ENCODE measurements around the gene FAM171A2.
"Not testable (repeated sequence)": the region's sequence is repeated elsewhere in the genome, so short reads cannot be mapped to it uniquely, and the experiment has no call there.

FAM171A2 gene

GRCh38 chr17:44363613-44364159 is at the start of gene FAM171A2:
FAM171A2 (minus strand) TSS chr17:44363853; CDS start chr17:44363714, 139 bp downstream.
- H3K4me3 ChIP-seq (ENCODE audit: low read length), result peak within 1 kb of the TSS; percentile 79
- peaks cover 7% of the 10 kb centered on the region for H3K36me3 ChIP-seq (ENCODE audit: insufficient read depth, low read length)
- peaks cover 7% of the 10 kb centered on the region for H3K27me3 ChIP-seq (ENCODE audit: insufficient read depth, low read length)
- peak within 1 kb of the TSS; percentile 79 for H2AFZ ChIP-seq (ENCODE audit: low read depth, low read length)
- H3K9me3 ChIP-seq (ENCODE audit: low read length), result no peaks in the 10 kb centered on the region
- peaks cover 32% of the 10 kb centered on the region for H3K4me1 ChIP-seq (ENCODE audit: insufficient read depth, low read length)

- Histone ChIP-seq H3K4me1 (ENCODE audit: insufficient read depth, low read length) (no peaks in the 10 kb centered on the region), H3K27me3 (ENCODE audit: insufficient read depth, low read length) (no peaks in the 10 kb centered on the region), H3K9me3 (ENCODE audit: low read length) (no peaks in the 10 kb centered on the region), H2AFZ (ENCODE audit: low read depth, low read length) (no peak overlapping the region), H3K4me3 (ENCODE audit: low read length) (no peak overlapping the region), H3K36me3 (ENCODE audit: insufficient read depth, low read length) (peaks cover 20% of the 10 kb centered on the region)
These were observed 45.8 kb upstream of the FAM171A2 start for GRCh38 chr17:44409309-44410028.

- no peaks in the 10 kb centered on the region for H3K4me1 ChIP-seq (ENCODE audit: insufficient read depth, low read length)
- no peaks in the 10 kb centered on the region for H3K9me3 ChIP-seq (ENCODE audit: low read length)
- H3K36me3 ChIP-seq (ENCODE audit: insufficient read depth, low read length), result peaks cover 23% of the 10 kb centered on the region
- H3K4me3 ChIP-seq (ENCODE audit: low read length), result no peak overlapping the region
- H3K27me3 ChIP-seq (ENCODE audit: insufficient read depth, low read length), result no peaks in the 10 kb centered on the region
- H2AFZ ChIP-seq (ENCODE audit: low read depth, low read length), result no peak overlapping the region
These were observed 45.1 kb upstream of the FAM171A2 start for GRCh38 chr17:44408786-44409185.

- no peaks in the 10 kb centered on the region for H3K27me3 ChIP-seq (ENCODE audit: insufficient read depth, low read length)
- no peak overlapping the region for H2AFZ ChIP-seq (ENCODE audit: low read depth, low read length)
- no peaks in the 10 kb centered on the region for H3K9me3 ChIP-seq (ENCODE audit: low read length)
- H3K4me3 ChIP-seq (ENCODE audit: low read length), result no peak overlapping the region
- H3K4me1 ChIP-seq (ENCODE audit: insufficient read depth, low read length), result no peaks in the 10 kb centered on the region
- H3K36me3 ChIP-seq (ENCODE audit: insufficient read depth, low read length), result peaks cover 62% of the 10 kb centered on the region
These were observed 39.0 kb upstream of the FAM171A2 start for GRCh38 chr17:44402564-44403172.

GRCh38 chr17:44400226-44400847 is 36.7 kb upstream of the FAM171A2 start:
- H3K4me1 ChIP-seq (ENCODE audit: insufficient read depth, low read length), result no peaks in the 10 kb centered on the region
- no peak overlapping the region for H3K4me3 ChIP-seq (ENCODE audit: low read length)
- no peaks in the 10 kb centered on the region for H3K27me3 ChIP-seq (ENCODE audit: insufficient read depth, low read length)
- H3K36me3 ChIP-seq (ENCODE audit: insufficient read depth, low read length), result peaks cover 74% of the 10 kb centered on the region
- H3K9me3 ChIP-seq (ENCODE audit: low read length), result no peaks in the 10 kb centered on the region
- no peak overlapping the region for H2AFZ ChIP-seq (ENCODE audit: low read depth, low read length)

- Histone ChIP-seq H3K27me3 (ENCODE audit: insufficient read depth, low read length) (no peaks in the 10 kb centered on the region), H3K4me3 (ENCODE audit: low read length) (no peak overlapping the region), H3K36me3 (ENCODE audit: insufficient read depth, low read length) (peaks cover 70% of the 10 kb centered on the region), H2AFZ (ENCODE audit: low read depth, low read length) (no peak overlapping the region), H3K4me1 (ENCODE audit: insufficient read depth, low read length) (no peaks in the 10 kb centered on the region), H3K9me3 (ENCODE audit: low read length) (no peaks in the 10 kb centered on the region)
These were observed 35.3 kb upstream of the FAM171A2 start for GRCh38 chr17:44398692-44399691.

GRCh38 chr17:44397479-44398440 is 34.1 kb upstream of the FAM171A2 start:
- no peaks in the 10 kb centered on the region for H3K27me3 ChIP-seq (ENCODE audit: insufficient read depth, low read length)
- H3K36me3 ChIP-seq (ENCODE audit: insufficient read depth, low read length), result peaks cover 66% of the 10 kb centered on the region
- no peak overlapping the region for H2AFZ ChIP-seq (ENCODE audit: low read depth, low read length)
- no peaks in the 10 kb centered on the region for H3K9me3 ChIP-seq (ENCODE audit: low read length)
- H3K4me3 ChIP-seq (ENCODE audit: low read length), result no peak overlapping the region
- no peaks in the 10 kb centered on the region for H3K4me1 ChIP-seq (ENCODE audit: insufficient read depth, low read length)

- Histone ChIP-seq H3K4me1 (ENCODE audit: insufficient read depth, low read length) (no peaks in the 10 kb centered on the region), H3K36me3 (ENCODE audit: insufficient read depth, low read length) (peaks cover 63% of the 10 kb centered on the region), H3K27me3 (ENCODE audit: insufficient read depth, low read length) (no peaks in the 10 kb centered on the region), H2AFZ (ENCODE audit: low read depth, low read length) (no peak overlapping the region), H3K4me3 (ENCODE audit: low read length) (no peak overlapping the region), H3K9me3 (ENCODE audit: low read length) (no peaks in the 10 kb centered on the region)
These were observed 33.3 kb upstream of the FAM171A2 start for GRCh38 chr17:44396946-44397345.

- H3K9me3 ChIP-seq (ENCODE audit: low read length), result no peaks in the 10 kb centered on the region
- H2AFZ ChIP-seq (ENCODE audit: low read depth, low read length), result no peak overlapping the region
- H3K36me3 ChIP-seq (ENCODE audit: insufficient read depth, low read length), result peaks cover 46% of the 10 kb centered on the region
- no peaks in the 10 kb centered on the region for H3K4me1 ChIP-seq (ENCODE audit: insufficient read depth, low read length)
- H3K4me3 ChIP-seq (ENCODE audit: low read length), result no peak overlapping the region
- H3K27me3 ChIP-seq (ENCODE audit: insufficient read depth, low read length), result no peaks in the 10 kb centered on the region
These were observed 31.2 kb upstream of the FAM171A2 start for GRCh38 chr17:44394833-44395232.

GRCh38 chr17:44394112-44394511 is 30.5 kb upstream of the FAM171A2 start:
- not testable (repeated sequence) for H3K4me3 ChIP-seq (ENCODE audit: low read length); H3K4me1 ChIP-seq (ENCODE audit: insufficient read depth, low read length); H3K27me3 ChIP-seq (ENCODE audit: insufficient read depth, low read length); H2AFZ ChIP-seq (ENCODE audit: low read depth, low read length); H3K9me3 ChIP-seq (ENCODE audit: low read length)
- H3K36me3 ChIP-seq (ENCODE audit: insufficient read depth, low read length), result peaks cover 39% of the 10 kb centered on the region

- H3K4me3 ChIP-seq (ENCODE audit: low read length), result no peak overlapping the region
- H3K36me3 ChIP-seq (ENCODE audit: insufficient read depth, low read length), result peaks cover 5% of the 10 kb centered on the region
- no peaks in the 10 kb centered on the region for H3K27me3 ChIP-seq (ENCODE audit: insufficient read depth, low read length)
- H3K4me1 ChIP-seq (ENCODE audit: insufficient read depth, low read length), result peaks cover 4% of the 10 kb centered on the region
- no peak overlapping the region for H2AFZ ChIP-seq (ENCODE audit: low read depth, low read length)
- no peaks in the 10 kb centered on the region for H3K9me3 ChIP-seq (ENCODE audit: low read length)
These were observed 26.7 kb upstream of the FAM171A2 start for GRCh38 chr17:44390250-44390870.
